Activated naive CD8-positive, alpha-beta T cell treated with anti-CD3 and anti-CD28 coated beads for 36 hours (primary cell): ENCODE results near the gene SLC37A4. TPM values are rescaled to one million over a fixed set of nuclear protein-coding genes. Genes with fewer than 3 reads are reported as not detected.
A peak's percentile ranks its signal among the peaks of the same experiment; 100 is the strongest.
"Not testable (repeated sequence)": the region's sequence is repeated elsewhere in the genome, so short reads cannot be mapped to it uniquely, and the experiment has no call there.

Experiments
- DNase-seq: peaks from one replicate; pipeline ENCODE4 v3.0.0; 2021
- H3K27ac Mint-ChIP-seq: one replicate; pipeline ENCODE4 v1.8.0; 2022; ENCODE audit warnings: mild to moderate bottlenecking, moderate library complexity, mixed read lengths
- H3K27me3 Mint-ChIP-seq: one replicate; pipeline ENCODE4 v1.8.0; 2022; ENCODE audit warnings: mild to moderate bottlenecking, mixed read lengths
- H3K36me3 Mint-ChIP-seq: one replicate; pipeline ENCODE4 v1.8.0; 2021; ENCODE audit warnings: mild to moderate bottlenecking, mixed read lengths
- H3K4me1 Mint-ChIP-seq: one replicate; pipeline ENCODE4 v1.8.0; 2021; ENCODE audit warnings: mixed read lengths
- H3K4me3 Mint-ChIP-seq: one replicate; pipeline ENCODE4 v1.8.0; 2022; ENCODE audit warnings: mild to moderate bottlenecking, moderate library complexity, mixed read lengths
- H3K9me3 Mint-ChIP-seq: one replicate; pipeline ENCODE4 v1.8.0; 2022; ENCODE audit warnings: mixed read lengths
- total RNA-seq, 2 experiments: library from RNA; stranded (reverse); gene quantifications; one replicate each; pipeline ENCODE4 v1.2.3, GENCODE V29; 2021

SLC37A4 gene
- total RNA-seq, 2 experiments from 2014 or later, result 28.2 to 30.1 TPM

DNA sequence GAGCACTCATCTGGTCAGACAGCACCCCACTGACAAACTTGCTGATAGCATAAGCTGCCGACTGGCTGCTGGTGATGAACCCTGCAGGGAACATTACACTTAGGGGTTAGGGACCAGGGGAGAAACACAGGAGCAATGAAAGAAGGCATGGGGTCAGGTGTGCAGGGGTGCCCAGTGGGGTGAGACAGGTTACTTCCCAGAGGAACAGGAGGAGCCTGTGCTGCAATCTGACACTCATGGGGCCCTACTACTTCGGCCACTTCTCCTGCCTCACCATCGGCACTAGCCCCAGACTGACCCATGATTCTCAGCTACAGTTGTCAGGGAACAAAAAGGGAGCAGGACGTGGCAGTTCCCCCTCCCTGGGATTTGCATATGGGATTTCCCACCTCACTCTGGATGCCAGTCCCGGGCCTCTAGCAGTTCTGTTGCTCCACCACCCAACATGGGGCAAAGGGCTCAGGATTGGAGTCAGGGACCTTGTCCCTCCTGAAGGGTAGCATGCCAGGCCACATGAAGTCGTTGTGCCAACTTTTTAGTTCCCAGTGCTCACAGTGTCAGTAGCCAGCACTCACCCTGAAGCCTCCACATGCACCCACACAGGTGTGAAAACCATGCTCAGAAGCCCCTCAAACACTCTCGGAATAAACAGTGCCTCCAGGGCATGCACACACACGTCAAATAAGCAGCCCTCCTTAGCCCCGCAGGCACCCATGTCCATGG is 2.2 kb downstream of the SLC37A4 start:
- no peak for DNase-seq

DNA sequence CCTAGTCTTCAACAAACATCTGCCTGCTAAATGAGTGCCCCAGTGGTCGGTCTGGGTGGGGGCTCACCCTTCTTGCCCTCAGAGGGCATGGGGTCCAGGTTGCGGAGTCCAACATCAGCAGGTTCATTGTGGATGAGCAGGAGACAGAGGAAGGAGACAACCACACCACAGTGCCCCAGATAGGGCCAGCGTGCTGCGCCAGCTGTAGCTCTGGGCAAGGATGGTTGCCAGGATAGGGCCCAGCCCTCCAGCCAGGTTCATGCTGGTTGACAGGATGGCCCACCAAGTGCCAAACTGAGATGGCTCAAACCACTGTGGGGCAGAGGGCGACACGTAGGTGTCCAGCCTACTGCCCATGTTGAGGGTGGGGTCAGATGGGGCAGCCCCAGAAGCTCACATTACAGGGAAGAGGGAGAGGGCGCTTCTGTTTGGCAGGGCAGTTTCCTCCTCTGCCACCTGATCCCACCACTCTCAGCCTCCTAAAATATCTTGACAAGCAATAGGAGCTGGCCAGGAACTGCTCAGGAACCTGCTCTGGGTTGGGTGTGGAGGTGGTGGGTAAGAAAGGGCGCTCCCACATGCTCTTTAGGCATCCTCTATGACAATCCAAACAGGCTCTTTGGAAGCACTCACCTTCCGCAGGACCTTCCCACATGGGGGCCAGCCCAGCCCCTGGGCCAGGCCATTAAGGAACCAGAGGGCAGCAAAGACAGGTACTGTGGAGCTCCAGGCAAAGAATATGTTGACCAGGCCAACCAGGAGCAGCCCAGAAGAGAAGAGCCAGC is 2.9 kb downstream of the SLC37A4 start:
- no peaks in the 10 kb centered on the region for H3K27me3 Mint-ChIP-seq
- H3K9me3 Mint-ChIP-seq, result no peaks in the 10 kb centered on the region
- H3K4me3 Mint-ChIP-seq, result no peak overlapping the region

More for the DNA sequence above, 2.2 kb downstream of the SLC37A4 start:
- peak overlapping the region; percentile 83 for H3K27ac Mint-ChIP-seq
- peaks cover 18% of the 10 kb centered on the region for H3K36me3 Mint-ChIP-seq
- H3K27me3 Mint-ChIP-seq, result no peaks in the 10 kb centered on the region
- H3K9me3 Mint-ChIP-seq, result no peaks in the 10 kb centered on the region
- no peak overlapping the region for H3K4me3 Mint-ChIP-seq
- peaks cover 42% of the 10 kb centered on the region for H3K4me1 Mint-ChIP-seq

DNA sequence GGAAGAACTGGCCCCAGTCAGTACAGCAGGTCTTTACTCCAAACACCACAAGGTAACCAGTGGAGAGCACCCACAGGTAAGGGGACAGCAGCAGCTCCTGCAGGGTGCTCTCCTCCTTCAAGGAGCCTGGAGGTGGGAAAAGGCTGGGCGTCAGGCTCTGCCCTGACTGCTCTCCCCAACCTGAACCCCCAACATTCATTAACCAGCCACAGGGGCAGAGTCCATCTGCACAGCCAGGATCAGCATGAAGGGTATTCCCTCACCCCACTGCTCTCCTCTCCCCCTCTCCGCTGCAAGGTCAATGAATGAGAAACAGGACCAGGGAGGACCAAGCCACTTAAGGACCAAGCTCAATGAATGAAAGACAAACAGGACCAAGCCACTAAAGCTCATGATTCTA is 3.7 kb downstream of the SLC37A4 start:
- H3K27ac Mint-ChIP-seq, result no peak overlapping the region
- no peak for DNase-seq
- peaks cover 24% of the 10 kb centered on the region for H3K36me3 Mint-ChIP-seq
- H3K4me1 Mint-ChIP-seq, result peaks cover 46% of the 10 kb centered on the region
- no peak overlapping the region for H3K4me3 Mint-ChIP-seq
- no peaks in the 10 kb centered on the region for H3K27me3 Mint-ChIP-seq
- no peaks in the 10 kb centered on the region for H3K9me3 Mint-ChIP-seq

More for the DNA sequence above, 2.9 kb downstream of the SLC37A4 start:
- Mint-ChIP-seq H3K4me1 (peaks cover 46% of the 10 kb centered on the region), H3K27ac (no peak overlapping the region), H3K36me3 (peaks cover 19% of the 10 kb centered on the region)
- no peak for DNase-seq

DNA sequence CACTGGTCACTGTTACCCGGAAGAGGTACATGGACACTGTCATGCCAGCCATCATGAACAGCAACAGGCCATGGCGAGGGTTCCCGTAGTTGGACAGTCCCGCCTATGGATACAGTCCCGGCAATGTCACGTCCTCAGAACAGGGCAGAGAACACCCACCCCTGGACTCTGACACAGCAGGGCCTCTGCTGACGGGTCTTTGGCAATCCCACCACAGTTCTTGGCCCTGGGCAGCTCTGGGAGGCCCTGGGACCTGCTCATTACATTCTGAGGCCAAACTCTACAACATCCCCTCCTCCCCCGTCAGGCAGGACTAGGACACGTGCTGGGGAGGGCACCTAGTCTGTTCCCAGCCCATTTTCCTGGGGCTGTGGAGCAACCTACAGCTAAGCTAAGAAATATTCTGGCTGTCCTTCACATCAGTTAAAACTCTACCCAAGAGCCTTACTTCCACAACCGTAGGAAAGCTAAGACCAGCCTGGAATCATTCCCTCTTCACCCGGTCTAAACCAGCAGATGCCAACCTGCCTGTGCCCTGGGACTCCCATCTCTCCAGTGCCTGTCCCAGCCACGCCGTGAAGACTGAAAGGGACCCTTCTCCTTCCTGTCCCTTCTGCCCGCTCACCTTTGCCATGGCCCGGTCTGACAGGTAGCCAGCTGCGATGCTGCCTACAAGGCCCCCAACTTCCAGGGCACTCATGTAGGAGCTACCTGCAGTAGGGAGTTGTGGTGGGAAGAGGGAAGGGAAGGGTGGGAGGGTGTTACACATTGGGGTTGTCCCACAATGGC is 4.5 kb downstream of the SLC37A4 start:
- no peaks in the 10 kb centered on the region for H3K27me3 Mint-ChIP-seq
- H3K27ac Mint-ChIP-seq, result peak overlapping the region; percentile 72
- H3K4me1 Mint-ChIP-seq, result peaks cover 48% of the 10 kb centered on the region
- no peaks in the 10 kb centered on the region for H3K9me3 Mint-ChIP-seq
- no peak for DNase-seq
- no peak overlapping the region for H3K4me3 Mint-ChIP-seq
- peaks cover 32% of the 10 kb centered on the region for H3K36me3 Mint-ChIP-seq

DNA sequence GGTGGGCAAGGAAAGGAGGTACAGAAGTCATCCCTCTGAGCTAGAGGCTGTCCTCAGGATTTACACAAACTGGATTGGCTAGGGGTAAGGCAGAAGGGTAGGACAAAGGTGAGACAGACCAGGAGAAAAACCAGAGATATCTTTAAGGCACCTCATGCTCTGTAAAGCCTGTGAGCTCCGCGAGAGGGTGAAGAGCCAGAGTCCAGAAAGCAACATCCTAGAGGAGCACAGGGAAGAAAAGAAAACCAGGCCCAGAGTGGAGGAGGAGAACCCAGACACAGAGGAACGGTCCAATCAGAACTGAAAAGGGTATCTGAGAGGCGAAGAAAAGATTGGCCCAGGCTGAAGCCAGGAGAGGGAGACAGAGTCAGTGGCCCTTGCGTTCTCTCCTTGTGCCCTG is 5.1 kb downstream of the SLC37A4 start:
- no peaks in the 10 kb centered on the region for H3K27me3 Mint-ChIP-seq
- peaks cover 32% of the 10 kb centered on the region for H3K36me3 Mint-ChIP-seq
- peaks cover 52% of the 10 kb centered on the region for H3K4me1 Mint-ChIP-seq
- H3K9me3 Mint-ChIP-seq, result no peaks in the 10 kb centered on the region
- peak overlapping the region; percentile 72 for H3K27ac Mint-ChIP-seq
- DNase-seq, result no peak
- H3K4me3 Mint-ChIP-seq, result no peak overlapping the region

DNA sequence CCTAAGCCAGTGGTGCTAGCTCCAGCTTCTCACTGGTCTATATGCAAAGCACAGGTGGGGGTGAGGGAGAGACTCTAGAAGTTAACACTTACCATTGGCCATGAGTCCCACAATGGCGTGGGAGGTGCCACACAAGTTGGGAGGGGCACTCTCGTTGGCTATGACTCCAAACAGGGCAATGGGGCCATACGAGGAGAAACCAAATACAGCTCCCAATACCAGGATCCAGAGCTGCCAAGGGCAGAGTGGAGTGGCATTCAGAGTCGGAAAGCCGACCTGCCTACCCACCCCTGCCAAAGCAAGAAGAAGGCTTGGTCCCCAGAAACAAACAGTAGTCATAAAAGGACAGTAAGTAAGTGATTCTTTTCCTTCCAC is 5.6 kb downstream of the SLC37A4 start:
- Mint-ChIP-seq H3K4me1 (peaks cover 56% of the 10 kb centered on the region), H3K9me3 (no peaks in the 10 kb centered on the region), H3K27ac (peak overlapping the region; percentile 72), H3K4me3 (no peak overlapping the region), H3K36me3 (peaks cover 35% of the 10 kb centered on the region), H3K27me3 (no peaks in the 10 kb centered on the region)
- DNase-seq, result no peak

DNA sequence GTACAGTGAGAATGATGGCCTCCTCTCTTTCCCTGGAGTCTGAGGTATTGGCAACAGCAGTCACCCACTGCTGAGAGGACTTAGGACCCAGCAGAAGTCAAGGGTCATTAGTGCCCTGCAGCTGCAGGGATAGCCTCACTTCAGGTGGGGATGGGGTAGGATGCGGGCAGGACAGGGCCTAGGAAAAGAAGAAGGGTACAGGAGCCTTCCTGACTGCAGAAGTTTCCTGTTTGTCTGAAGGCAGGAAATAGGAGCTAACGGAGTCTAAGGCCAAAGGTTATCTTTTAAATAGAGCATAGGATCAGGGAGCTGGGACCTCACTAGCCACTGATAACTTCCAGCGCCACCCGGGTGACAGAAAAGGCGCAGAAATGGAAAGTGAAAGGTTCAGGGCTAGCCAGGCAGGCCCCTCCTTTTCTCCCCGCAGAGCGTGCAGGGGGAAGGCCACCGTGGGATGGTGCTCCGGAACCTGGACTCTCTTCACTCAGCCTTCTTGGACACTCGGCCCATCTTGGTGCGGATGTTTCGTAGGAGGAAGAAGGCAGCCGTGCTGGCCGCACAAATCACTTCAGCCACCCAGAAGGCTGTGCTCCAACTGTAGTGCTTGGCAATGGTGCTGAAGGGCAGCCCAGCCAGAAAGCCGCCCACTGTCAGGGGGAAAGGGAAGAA is 6.1 kb downstream of the SLC37A4 start:
- peaks cover 40% of the 10 kb centered on the region for H3K36me3 Mint-ChIP-seq
- H3K27me3 Mint-ChIP-seq, result no peaks in the 10 kb centered on the region
- H3K4me1 Mint-ChIP-seq, result peaks cover 57% of the 10 kb centered on the region
- no peaks in the 10 kb centered on the region for H3K9me3 Mint-ChIP-seq
- H3K4me3 Mint-ChIP-seq, result no peak overlapping the region
- no peak for DNase-seq
- peak overlapping the region; percentile 72 for H3K27ac Mint-ChIP-seq

DNA sequence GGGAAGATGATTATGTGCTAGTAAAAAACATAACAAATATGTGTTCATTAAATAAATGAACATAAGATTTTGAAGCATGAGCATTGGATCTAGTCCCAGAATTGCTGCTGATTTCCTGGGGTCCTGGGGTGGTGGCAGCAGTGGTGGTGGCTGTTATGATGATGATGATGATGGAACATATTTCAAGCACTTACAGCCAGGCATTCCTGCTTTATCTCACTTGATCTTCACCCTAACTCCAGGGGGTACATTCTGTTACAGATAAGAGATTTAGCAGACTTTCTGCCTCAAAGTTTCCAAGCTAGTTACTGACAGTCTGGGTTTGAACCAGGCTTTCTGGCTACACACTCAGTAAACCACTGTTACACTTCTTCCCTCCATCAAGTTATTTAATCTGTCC is 6.9 kb downstream of the SLC37A4 start:
- H3K36me3 Mint-ChIP-seq, result peaks cover 36% of the 10 kb centered on the region
- no peaks in the 10 kb centered on the region for H3K9me3 Mint-ChIP-seq
- DNase-seq, result no peak
- H3K27ac Mint-ChIP-seq, result peak overlapping the region; percentile 72
- H3K4me3 Mint-ChIP-seq, result no peak overlapping the region
- peaks cover 49% of the 10 kb centered on the region for H3K4me1 Mint-ChIP-seq
- no peaks in the 10 kb centered on the region for H3K27me3 Mint-ChIP-seq

DNA sequence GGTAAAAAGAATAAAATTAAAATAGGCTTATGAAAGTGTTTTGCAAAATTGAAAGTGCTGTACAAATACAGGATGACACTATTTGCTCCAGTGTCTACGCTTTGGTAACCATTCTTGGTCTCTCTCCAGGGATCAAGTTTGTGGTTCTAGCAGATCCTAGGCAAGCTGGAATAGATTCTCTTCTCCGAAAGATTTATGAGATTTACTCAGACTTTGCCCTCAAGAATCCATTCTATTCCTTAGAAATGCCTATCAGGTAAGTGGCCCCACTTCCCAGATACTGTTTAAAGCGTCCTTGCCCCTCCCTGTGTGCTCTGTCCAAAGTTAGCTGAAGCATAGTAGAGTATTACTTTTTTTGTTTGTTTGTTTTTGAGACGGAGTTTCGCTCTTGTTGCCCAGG is 9.0 kb downstream of the SLC37A4 start:
- DNase-seq, result no peak
- H3K4me1 Mint-ChIP-seq, result peaks cover 45% of the 10 kb centered on the region
- H3K4me3 Mint-ChIP-seq, result peak overlapping the region; percentile 29
- no peaks in the 10 kb centered on the region for H3K27me3 Mint-ChIP-seq
- H3K9me3 Mint-ChIP-seq, result no peaks in the 10 kb centered on the region
- no peak overlapping the region for H3K27ac Mint-ChIP-seq
- peaks cover 52% of the 10 kb centered on the region for H3K36me3 Mint-ChIP-seq

DNA sequence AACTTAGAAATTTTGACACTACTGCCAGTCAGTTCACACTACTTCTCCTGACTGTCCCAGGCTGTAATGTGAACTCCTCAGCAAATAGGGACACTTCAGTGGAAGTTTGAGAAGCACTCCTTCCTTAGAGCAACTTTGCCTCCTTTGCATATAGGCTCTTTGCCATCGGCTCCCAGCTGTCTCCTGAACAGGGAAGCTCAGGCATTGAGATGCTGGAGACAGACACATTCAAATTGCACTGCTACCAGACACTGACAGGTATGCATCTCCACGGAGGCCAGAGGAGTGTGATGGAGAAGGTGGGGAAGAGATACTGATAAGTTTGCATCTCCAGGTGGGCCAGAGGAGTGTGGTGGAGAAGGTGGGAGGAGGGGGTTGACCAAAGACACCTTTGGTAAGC is 10.7 kb downstream of the SLC37A4 start:
- H3K9me3 Mint-ChIP-seq, result no peaks in the 10 kb centered on the region
- no peak for DNase-seq
- H3K27ac Mint-ChIP-seq, result peak overlapping the region; percentile 97
- peaks cover 53% of the 10 kb centered on the region for H3K4me1 Mint-ChIP-seq
- no peaks in the 10 kb centered on the region for H3K27me3 Mint-ChIP-seq
- H3K36me3 Mint-ChIP-seq, result peaks cover 62% of the 10 kb centered on the region
- H3K4me3 Mint-ChIP-seq, result peak overlapping the region; percentile 99

DNA sequence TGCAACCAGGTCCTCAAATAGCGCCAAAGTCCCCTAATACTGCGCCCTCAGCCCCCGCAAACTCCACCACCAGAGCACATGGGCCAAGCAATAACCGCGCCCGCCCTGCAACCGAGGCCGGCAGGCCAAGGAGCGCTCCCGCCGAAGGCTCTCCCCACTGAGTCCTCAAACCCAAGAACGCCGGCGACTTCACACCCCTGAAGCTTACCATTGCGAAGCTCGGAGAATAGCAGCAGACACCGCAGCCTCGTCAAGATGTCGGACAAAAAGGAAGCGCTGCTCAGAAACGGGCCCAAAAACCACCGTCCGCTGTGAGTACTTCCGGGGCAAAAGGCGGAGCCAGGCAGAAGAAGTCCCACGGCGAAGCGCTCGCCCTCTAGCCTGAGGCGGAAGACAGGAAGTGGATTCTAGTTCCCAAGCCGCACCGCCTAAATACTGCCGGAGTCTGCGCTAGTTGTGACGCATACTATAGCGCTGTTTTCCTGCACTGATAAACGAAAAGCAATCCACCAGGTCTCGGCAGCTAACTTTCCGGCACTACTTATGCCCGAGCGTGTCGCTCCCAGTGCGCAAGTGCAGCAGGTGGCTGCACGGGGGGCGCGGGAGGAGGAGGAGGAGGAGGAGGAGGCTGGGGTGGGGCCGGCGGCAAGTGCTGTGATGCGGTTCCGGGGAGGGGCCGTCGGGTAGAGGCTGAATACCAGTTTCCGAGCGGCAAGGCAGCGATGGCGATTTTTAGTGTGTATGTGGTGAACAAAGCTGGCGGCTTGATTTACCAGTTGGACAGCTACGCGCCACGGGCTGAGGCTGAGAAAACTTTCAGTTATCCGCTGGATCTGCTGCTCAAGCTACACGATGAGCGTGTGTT is 12.4 kb downstream of the SLC37A4 start, which contains the start of the genes RPS25 and TRAPPC4:
RPS25 (minus strand) TSS at position 270 of the 865 bp plus-strand sequence; CDS start at position 211, 59 bp downstream.
TRAPPC4 (plus strand) TSS at position 693 of the 865 bp plus-strand sequence; CDS start at position 723, 30 bp downstream.
- H3K4me1 Mint-ChIP-seq, result peaks cover 50% of the 10 kb centered on the region
- H3K27me3 Mint-ChIP-seq, result no peaks in the 10 kb centered on the region
- H3K9me3 Mint-ChIP-seq, result no peaks in the 10 kb centered on the region
- peaks cover 70% of the 10 kb centered on the region for H3K36me3 Mint-ChIP-seq
- H3K4me3 Mint-ChIP-seq, result peak within 1 kb of the TSS; percentile 99
- peak within 1 kb of the TSS; percentile 97 for H3K27ac Mint-ChIP-seq
- DNase-seq, result peak; percentile 94

DNA sequence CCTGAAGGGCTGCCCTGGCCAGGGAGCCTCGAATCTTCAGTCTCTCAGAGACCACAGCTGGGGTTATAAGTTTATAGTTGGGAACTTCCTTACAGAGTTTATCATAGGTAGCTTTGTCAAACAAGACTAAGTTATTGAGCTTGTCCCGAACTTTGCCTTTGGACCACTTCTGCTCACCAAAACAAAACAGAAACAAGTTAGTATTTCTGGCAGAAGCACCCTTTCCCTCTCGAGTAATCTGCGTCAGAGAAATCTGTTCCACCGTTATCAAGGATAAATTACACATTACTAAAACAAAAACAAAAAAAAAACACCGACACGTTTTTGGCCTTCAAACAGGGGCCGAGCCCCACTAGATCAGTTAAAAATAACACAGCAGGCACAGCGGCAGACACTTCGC is 13.3 kb downstream of the SLC37A4 start:
- not testable (repeated sequence) for H3K9me3 Mint-ChIP-seq, H3K27me3 Mint-ChIP-seq, DNase-seq
- Mint-ChIP-seq H3K36me3 (peaks cover 74% of the 10 kb centered on the region), H3K4me3 (peak overlapping the region; percentile 99), H3K27ac (peak overlapping the region; percentile 97), H3K4me1 (peaks cover 48% of the 10 kb centered on the region)

DNA sequence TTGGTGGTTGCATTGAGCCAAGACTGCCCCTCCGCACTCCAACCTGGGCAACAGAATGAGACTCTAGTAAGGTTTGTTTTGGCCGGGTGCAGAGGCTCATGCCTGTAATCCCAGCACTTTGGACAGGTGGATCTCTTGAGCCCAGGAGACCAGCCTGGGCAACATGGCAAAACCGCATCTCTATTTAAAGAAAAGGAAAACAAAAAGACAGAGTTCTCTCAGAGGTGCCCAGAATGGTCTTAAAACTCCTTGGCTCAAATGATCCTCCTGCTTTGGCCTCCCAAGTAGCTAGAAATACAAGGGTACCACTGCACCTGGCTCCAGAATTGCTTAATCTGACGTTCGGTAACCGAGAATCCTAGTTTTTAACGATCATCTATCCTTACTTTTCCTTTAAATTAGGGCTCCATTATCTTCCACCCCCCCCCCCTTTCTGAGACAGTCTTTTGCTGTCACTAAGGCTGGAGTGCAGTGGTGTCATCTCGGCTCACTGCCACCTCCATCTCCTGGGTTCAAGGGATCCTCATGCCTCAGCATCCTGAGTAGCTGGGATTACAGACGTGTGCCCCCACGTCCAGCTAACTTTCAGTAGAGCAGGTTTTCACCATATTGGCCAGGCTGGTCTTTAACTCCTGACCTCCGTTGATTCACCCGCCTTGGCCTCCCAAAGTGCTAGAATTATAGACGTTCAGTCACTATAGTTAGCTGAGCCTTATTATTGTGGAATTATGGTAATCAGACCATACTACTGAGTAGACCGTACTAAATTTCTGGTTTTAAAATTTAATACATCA is 14.3 kb downstream of the SLC37A4 start:
- peak overlapping the region; percentile 97 for H3K27ac Mint-ChIP-seq
- no peaks in the 10 kb centered on the region for H3K9me3 Mint-ChIP-seq
- peaks cover 44% of the 10 kb centered on the region for H3K4me1 Mint-ChIP-seq
- H3K4me3 Mint-ChIP-seq, result peak overlapping the region; percentile 99
- H3K27me3 Mint-ChIP-seq, result no peaks in the 10 kb centered on the region
- DNase-seq, result no peak
- peaks cover 68% of the 10 kb centered on the region for H3K36me3 Mint-ChIP-seq
